ENCODE data around the gene LDLRAD3. TPM values are rescaled to one million over a fixed set of nuclear protein-coding genes. Genes with fewer than 3 reads are reported as not detected.

The LDLRAD3 gene
- total RNA-seq, 2 experiments from 2014 or later = not detected

- Histone ChIP-seq H3K9me2 (ENCODE audit: insufficient read depth, low read length) (no peaks in the 10 kb centered on the region), H3K4me1 (ENCODE audit: insufficient read depth, low read length, poor library complexity, severe bottlenecking) (no peaks in the 10 kb centered on the region), H3K79me2 (ENCODE audit: insufficient read depth, low read depth, low read length) (no peaks in the 10 kb centered on the region), H3K4me2 (ENCODE audit: low read length) (no peak overlapping the region), H2AFZ (ENCODE audit: low read length) (no peak overlapping the region), H3K9me3 (ENCODE audit: low read length) (no peaks in the 10 kb centered on the region), H3K36me3 (ENCODE audit: insufficient read depth, low read length) (no peaks in the 10 kb centered on the region), H3K27ac (ENCODE audit: low read depth, low read length, poor library complexity, severe bottlenecking) (no peak overlapping the region), H4K20me1 (ENCODE audit: insufficient read depth, low read length) (no peaks in the 10 kb centered on the region), H3K4me3 (ENCODE audit: low read depth, low read length, poor library complexity, severe bottlenecking) (no peak overlapping the region)
- intact Hi-C loops (cut with micrococcal nuclease; ENCODE audit: unreplicated experiment) = loop anchor here (5.0 kb wide), 1 partner anchor 53 kb away; no protein-coding TSS in a partner anchor
- no peak for DNase-seq (ENCODE audit: low spot score)
- ChIA-PET CTCF (ENCODE audit: unreplicated experiment) (no interaction called here), POLR2A (no interaction called here)
- no TSS peak for BruUV-seq (replicated peaks)
- no peak for TF ChIP-seq EZH2phosphoT487 (IDR thresholded peaks at IDR 0.05; ENCODE audit: borderline replicate concordance, low read depth, low read length)
- TF ChIP-seq CTCF (conservative IDR thresholded peaks at IDR 0.05; ENCODE audit: low read length) = no peak
Measured at GRCh38 chr11:36164506-36165250, 220.8 kb downstream of the LDLRAD3 start.

GRCh38 chr11:36165621-36166397 is 221.9 kb downstream of the LDLRAD3 start:
- Histone ChIP-seq H3K4me2 (ENCODE audit: low read length) (no peak overlapping the region), H4K20me1 (ENCODE audit: insufficient read depth, low read length) (no peaks in the 10 kb centered on the region), H3K27ac (ENCODE audit: low read depth, low read length, poor library complexity, severe bottlenecking) (no peak overlapping the region), H3K9me2 (ENCODE audit: insufficient read depth, low read length) (no peaks in the 10 kb centered on the region), H3K79me2 (ENCODE audit: insufficient read depth, low read depth, low read length) (no peaks in the 10 kb centered on the region), H3K9me3 (ENCODE audit: low read length) (no peaks in the 10 kb centered on the region), H3K36me3 (ENCODE audit: insufficient read depth, low read length) (no peaks in the 10 kb centered on the region), H2AFZ (ENCODE audit: low read length) (no peak overlapping the region), H3K4me3 (ENCODE audit: low read depth, low read length, poor library complexity, severe bottlenecking) (no peak overlapping the region), H3K4me1 (ENCODE audit: insufficient read depth, low read length, poor library complexity, severe bottlenecking) (no peaks in the 10 kb centered on the region)
- ChIA-PET POLR2A (no interaction called here), CTCF (ENCODE audit: unreplicated experiment) (no interaction called here)
- no peak for TF ChIP-seq EZH2phosphoT487 (IDR thresholded peaks at IDR 0.05; ENCODE audit: borderline replicate concordance, low read depth, low read length)
- TF ChIP-seq CTCF (conservative IDR thresholded peaks at IDR 0.05; ENCODE audit: low read length) = no peak
- DNase-seq (ENCODE audit: low spot score) = no peak
- no TSS peak for BruUV-seq (replicated peaks)
- intact Hi-C loops (cut with micrococcal nuclease; ENCODE audit: unreplicated experiment) = loop anchor here (5.0 kb wide), 1 partner anchor 51 kb away; no protein-coding TSS in a partner anchor
